ENCODE data around the gene KRT40. TPM values are rescaled to one million over a fixed set of nuclear protein-coding genes. Genes with fewer than 3 reads are reported as not detected.

The KRT40 gene
- total RNA-seq, 2 experiments from 2014 or later = not detected

DNA sequence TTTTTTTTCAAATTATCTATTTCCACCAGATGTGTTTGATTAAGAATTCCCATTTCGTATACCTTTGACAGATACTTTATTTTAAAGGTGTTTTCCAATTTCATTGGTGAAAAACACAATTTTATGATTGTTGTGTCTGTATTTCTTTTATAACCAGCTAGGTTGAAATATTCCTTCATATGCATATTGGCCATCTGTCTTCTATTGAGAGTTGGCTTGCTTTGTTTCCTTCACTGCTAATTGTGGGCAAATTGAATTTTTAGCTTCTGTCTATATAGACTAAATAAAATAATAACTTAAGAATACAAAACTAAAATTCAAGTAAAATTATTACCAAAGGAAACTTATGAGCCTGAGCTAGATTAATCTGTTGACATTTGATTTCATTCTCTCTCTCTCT, 11.0 kb upstream of the KRT40 start:
- ChIA-PET POLR2A (no interaction called here), CTCF (no interaction called here)
- Mint-ChIP-seq H3K9me3 (ENCODE audit: insufficient read depth) (no peaks in the 10 kb centered on the region), H3K27me3 (ENCODE audit: low read depth) (peaks cover 42% of the 10 kb centered on the region), H3K27ac (no peak overlapping the region), H3K4me3 (no peak overlapping the region), H3K36me3 (ENCODE audit: low read depth) (no peaks in the 10 kb centered on the region), H3K4me1 (ENCODE audit: low read depth) (no peaks in the 10 kb centered on the region)
- ATAC-seq = no peak
- DNase-seq = no peak

DNA sequence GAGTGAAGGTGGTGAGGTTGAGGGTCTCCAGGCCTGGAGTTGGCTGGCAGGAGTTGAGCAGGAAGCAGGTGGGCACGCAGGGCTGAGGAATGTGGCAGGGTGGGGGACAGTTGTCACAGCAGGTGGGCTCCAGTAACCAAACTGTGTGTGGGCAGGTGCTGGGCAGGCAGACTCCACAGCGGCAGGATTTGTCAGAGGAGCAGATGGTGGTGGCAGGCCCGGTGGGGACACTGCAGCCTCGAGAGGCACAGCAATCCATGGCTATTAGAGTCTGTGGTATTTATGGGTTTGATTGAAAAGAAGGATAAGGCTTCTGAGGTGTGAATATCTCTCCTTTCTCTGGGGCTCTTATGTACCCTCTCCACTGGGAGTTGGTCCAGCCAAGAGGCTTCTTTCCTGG, 9.7 kb upstream of the KRT40 start, which contains the start of gene KRTAP3-3:
KRTAP3-3 (minus strand) TSS at position 326 of the 400 bp plus-strand sequence; CDS start at position 259, 67 bp downstream.
- Mint-ChIP-seq H3K4me1 (ENCODE audit: low read depth) (no peaks in the 10 kb centered on the region), H3K27me3 (ENCODE audit: low read depth) (peaks cover 41% of the 10 kb centered on the region), H3K4me3 (no peak within 1 kb of the TSS), H3K9me3 (ENCODE audit: insufficient read depth) (no peaks in the 10 kb centered on the region), H3K36me3 (ENCODE audit: low read depth) (no peaks in the 10 kb centered on the region), H3K27ac (no peak within 1 kb of the TSS)
- ChIA-PET POLR2A (no interaction called here), CTCF (no interaction called here)
- DNase-seq (no peak), ATAC-seq (no peak)

DNA sequence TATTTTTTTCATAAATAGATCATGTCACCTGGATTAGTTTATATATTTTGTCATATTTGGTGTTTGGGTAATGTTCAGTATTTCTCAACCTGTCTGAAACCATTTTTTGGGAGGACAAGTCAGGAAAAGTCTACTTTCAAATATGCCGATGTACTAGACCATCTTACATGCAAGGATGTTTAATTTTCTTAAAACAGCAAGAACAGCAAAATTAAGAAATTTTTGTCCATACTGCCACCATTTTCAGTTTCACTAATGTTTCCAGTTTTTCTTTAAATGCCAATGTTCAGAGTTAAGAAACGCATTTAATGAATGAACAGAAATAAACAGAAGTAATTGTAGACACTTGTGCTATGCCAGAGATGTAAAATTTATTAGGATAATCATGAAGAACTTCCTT, 9.0 kb upstream of the KRT40 start:
- H3K27ac Mint-ChIP-seq = no peak overlapping the region
- DNase-seq (no peak), ATAC-seq (no peak)
- H3K27me3 Mint-ChIP-seq (ENCODE audit: low read depth) = peaks cover 43% of the 10 kb centered on the region
- H3K4me3 Mint-ChIP-seq = no peak overlapping the region
- no peaks in the 10 kb centered on the region for H3K36me3 Mint-ChIP-seq (ENCODE audit: low read depth)
- ChIA-PET CTCF (no interaction called here), POLR2A (no interaction called here)
- no peaks in the 10 kb centered on the region for H3K9me3 Mint-ChIP-seq (ENCODE audit: insufficient read depth)
- H3K4me1 Mint-ChIP-seq (ENCODE audit: low read depth) = no peaks in the 10 kb centered on the region

DNA sequence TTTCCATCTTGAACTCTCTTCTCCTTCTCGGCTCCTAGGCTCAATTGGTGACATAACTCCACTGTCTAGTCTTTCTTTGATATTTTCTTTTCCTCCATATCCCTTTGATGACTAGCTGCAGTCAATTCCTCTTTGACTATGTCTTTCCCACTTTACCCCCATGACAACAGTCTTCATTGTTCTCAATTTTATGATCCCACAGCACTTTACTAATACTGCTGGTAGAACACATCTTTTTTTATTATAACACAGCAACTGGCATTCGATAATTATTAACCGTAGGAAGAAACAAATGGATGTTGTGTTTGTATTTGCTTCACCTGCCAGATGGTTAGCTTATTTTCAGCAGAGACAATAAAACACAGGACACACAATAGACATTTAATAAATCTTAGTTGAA, 8.5 kb upstream of the KRT40 start:
- DNase-seq (no peak), ATAC-seq (no peak)
- ChIA-PET POLR2A (no interaction called here), CTCF (no interaction called here)
- no peaks in the 10 kb centered on the region for H3K36me3 Mint-ChIP-seq (ENCODE audit: low read depth)
- peaks cover 39% of the 10 kb centered on the region for H3K27me3 Mint-ChIP-seq (ENCODE audit: low read depth)
- H3K9me3 Mint-ChIP-seq (ENCODE audit: insufficient read depth) = no peaks in the 10 kb centered on the region
- no peak overlapping the region for H3K27ac Mint-ChIP-seq
- no peak overlapping the region for H3K4me3 Mint-ChIP-seq
- H3K4me1 Mint-ChIP-seq (ENCODE audit: low read depth) = no peaks in the 10 kb centered on the region

DNA sequence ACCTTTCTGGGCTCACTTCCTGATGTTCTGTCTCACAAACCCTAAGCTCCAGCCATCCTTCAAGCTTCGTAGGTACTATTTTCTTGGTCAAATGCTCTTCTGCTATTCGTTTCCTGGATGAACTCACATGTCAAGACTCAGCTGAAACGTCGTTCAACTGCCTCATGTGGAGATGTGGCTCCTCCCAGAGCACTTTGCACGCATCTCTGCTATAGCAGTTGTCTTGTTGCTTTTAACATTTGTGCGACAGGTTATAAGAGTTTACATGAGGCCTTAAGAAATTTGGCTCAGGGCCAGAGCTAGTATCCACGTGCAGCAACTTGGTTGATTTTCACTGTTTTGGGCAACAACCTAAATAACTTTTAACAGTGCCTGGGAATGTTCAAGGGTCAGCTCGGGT, 2.8 kb upstream of the KRT40 start:
- no peak for DNase-seq
- POLR2A ChIA-PET = no interaction called here
- H3K36me3 Mint-ChIP-seq (ENCODE audit: low read depth) = no peaks in the 10 kb centered on the region
- H3K27me3 Mint-ChIP-seq (ENCODE audit: low read depth) = peaks cover 32% of the 10 kb centered on the region
- no peak for ATAC-seq
- H3K9me3 Mint-ChIP-seq (ENCODE audit: insufficient read depth) = no peaks in the 10 kb centered on the region
- no peak overlapping the region for H3K4me3 Mint-ChIP-seq
- no peaks in the 10 kb centered on the region for H3K4me1 Mint-ChIP-seq (ENCODE audit: low read depth)
- no peak overlapping the region for H3K27ac Mint-ChIP-seq
- CTCF ChIA-PET = interaction anchor here (0.9 kb wide), 1 partner anchor 679 kb away, joined by 3 read pairs; no protein-coding TSS in a partner anchor

DNA sequence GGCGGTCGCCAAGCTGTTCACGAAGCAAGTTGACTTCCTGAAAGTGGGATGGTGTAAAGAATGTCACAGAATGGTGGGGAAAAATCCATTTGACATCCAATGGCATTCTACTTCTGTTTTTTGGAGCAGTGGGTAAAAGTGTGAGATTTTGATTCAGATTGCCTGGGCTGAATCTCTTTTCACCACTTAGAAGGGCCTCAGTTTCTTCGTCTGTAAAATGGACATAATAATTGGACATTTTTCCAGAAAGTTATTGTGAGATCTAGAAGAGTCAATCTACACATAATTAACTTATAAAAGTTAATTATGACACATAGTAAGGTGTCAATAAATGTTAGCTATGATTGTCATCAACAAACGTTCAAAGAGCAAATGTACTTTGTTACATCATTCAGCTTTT, 3.0 kb downstream of the KRT40 start:
- DNase-seq (no peak), ATAC-seq (no peak)
- Mint-ChIP-seq H3K36me3 (ENCODE audit: low read depth) (no peaks in the 10 kb centered on the region), H3K27ac (no peak overlapping the region), H3K27me3 (ENCODE audit: low read depth) (peaks cover 16% of the 10 kb centered on the region), H3K4me3 (no peak overlapping the region), H3K4me1 (ENCODE audit: low read depth) (no peaks in the 10 kb centered on the region), H3K9me3 (ENCODE audit: insufficient read depth) (no peaks in the 10 kb centered on the region)
- ChIA-PET POLR2A (no interaction called here), CTCF (no interaction called here)

DNA sequence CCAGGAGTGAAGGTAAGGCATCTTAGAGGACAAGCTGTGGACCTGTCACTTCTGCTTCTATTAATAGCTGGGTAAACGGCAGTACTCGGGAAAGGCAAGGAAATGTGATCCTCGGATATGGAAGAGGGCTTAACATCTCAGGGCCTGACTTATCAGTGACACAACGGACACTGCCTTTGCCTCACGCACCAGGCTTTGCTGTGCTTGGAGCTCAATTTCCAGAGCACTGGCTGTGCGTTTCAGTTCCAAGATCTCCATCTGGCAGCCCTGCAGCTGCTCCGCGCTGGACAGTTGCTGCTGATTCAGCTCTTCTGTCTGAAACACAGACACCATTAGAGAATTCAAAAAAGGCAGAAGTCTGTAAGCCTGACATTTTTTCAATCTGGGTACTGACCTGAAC, 3.5 kb downstream of the KRT40 start:
- no peak overlapping the region for H3K27ac Mint-ChIP-seq
- POLR2A ChIA-PET = no interaction called here
- H3K4me1 Mint-ChIP-seq (ENCODE audit: low read depth) = no peaks in the 10 kb centered on the region
- H3K27me3 Mint-ChIP-seq (ENCODE audit: low read depth) = peaks cover 18% of the 10 kb centered on the region
- DNase-seq (no peak), ATAC-seq (no peak)
- H3K36me3 Mint-ChIP-seq (ENCODE audit: low read depth) = no peaks in the 10 kb centered on the region
- no peak overlapping the region for H3K4me3 Mint-ChIP-seq
- no peaks in the 10 kb centered on the region for H3K9me3 Mint-ChIP-seq (ENCODE audit: insufficient read depth)
- CTCF ChIA-PET = no interaction called here

DNA sequence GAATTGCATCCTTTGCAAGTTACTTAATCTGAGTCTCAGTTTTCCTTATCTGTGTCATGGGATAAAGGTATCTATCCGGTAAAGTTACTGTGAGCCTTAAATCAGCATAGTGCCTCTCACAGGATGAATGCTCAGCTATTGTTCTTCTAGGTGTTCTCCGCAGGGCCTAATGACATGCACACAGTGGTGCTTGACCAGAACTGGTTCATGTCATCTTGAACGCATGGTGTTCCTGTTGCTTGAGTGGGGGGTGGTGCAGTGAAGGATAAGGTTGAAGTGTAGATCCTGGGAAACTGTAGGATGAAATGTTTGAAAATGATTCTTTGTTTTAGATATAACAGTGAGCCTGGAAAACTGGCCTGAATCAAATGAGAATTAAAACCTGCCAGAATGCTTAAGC, 4.0 kb downstream of the KRT40 start:
- Mint-ChIP-seq H3K4me3 (no peak overlapping the region), H3K4me1 (ENCODE audit: low read depth) (no peaks in the 10 kb centered on the region), H3K27me3 (ENCODE audit: low read depth) (peaks cover 23% of the 10 kb centered on the region), H3K27ac (no peak overlapping the region), H3K9me3 (ENCODE audit: insufficient read depth) (no peaks in the 10 kb centered on the region), H3K36me3 (ENCODE audit: low read depth) (no peaks in the 10 kb centered on the region)
- ATAC-seq = no peak
- CTCF ChIA-PET = no interaction called here
- POLR2A ChIA-PET = no interaction called here
- no peak for DNase-seq

DNA sequence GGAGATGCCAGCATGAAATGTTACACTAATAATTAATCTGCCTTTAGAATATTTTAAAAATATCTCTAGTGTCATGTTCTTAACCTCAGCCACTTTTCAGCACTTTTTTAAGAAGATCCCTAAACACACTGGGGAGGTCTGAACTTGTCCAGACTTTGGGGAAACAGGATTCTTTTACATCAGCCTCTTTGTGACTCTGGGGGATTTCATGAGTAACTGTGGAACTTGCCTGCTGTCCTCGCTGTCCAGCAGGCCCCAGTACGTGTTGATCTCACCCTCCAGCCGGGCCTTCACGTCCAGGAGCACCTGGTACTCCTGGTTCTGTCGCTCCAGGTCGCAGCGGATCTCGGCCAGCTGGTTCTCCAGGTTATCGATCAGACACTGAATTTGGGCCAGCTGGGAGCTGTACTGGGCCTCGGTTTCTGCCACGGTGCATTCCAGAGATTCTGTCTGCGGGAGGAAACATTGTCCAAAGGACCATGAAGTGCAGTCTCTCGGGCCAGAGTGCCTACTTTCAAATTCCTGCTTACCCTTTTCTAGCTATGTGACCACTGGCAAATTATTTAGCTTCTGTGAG, 5.5 kb downstream of the KRT40 start:
- H3K9me3 Mint-ChIP-seq (ENCODE audit: insufficient read depth) = no peaks in the 10 kb centered on the region
- CTCF ChIA-PET = no interaction called here
- no peak for DNase-seq
- POLR2A ChIA-PET = no interaction called here
- H3K36me3 Mint-ChIP-seq (ENCODE audit: low read depth) = no peaks in the 10 kb centered on the region
- H3K27me3 Mint-ChIP-seq (ENCODE audit: low read depth) = peaks cover 18% of the 10 kb centered on the region
- H3K4me3 Mint-ChIP-seq = no peak overlapping the region
- ATAC-seq = no peak
- no peaks in the 10 kb centered on the region for H3K4me1 Mint-ChIP-seq (ENCODE audit: low read depth)
- H3K27ac Mint-ChIP-seq = no peak overlapping the region

DNA sequence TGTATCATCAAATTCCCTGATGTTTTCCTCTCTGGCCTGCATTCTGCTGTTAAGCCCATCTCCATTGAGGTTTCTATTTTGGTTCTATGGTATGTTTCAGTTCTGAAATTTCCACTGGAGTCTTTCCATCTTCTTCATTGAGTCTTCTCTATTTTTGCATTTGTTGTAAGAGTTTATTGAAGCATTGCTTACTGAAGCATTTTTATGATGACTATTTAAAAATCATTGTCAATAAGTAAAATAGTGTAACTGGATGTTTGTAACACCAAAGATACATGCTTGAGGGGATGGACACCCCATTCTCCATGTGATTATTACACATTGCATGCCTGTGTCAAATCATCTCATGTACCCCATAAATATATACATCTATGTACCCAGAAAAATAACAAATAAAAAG, 8.6 kb downstream of the KRT40 start:
- Mint-ChIP-seq H3K27me3 (ENCODE audit: low read depth) (peaks cover 22% of the 10 kb centered on the region), H3K27ac (no peak overlapping the region), H3K36me3 (ENCODE audit: low read depth) (no peaks in the 10 kb centered on the region), H3K9me3 (ENCODE audit: insufficient read depth) (no peaks in the 10 kb centered on the region), H3K4me3 (no peak overlapping the region), H3K4me1 (ENCODE audit: low read depth) (no peaks in the 10 kb centered on the region)
- POLR2A ChIA-PET = no interaction called here
- CTCF ChIA-PET = no interaction called here
- ATAC-seq = no peak
- no peak for DNase-seq

DNA sequence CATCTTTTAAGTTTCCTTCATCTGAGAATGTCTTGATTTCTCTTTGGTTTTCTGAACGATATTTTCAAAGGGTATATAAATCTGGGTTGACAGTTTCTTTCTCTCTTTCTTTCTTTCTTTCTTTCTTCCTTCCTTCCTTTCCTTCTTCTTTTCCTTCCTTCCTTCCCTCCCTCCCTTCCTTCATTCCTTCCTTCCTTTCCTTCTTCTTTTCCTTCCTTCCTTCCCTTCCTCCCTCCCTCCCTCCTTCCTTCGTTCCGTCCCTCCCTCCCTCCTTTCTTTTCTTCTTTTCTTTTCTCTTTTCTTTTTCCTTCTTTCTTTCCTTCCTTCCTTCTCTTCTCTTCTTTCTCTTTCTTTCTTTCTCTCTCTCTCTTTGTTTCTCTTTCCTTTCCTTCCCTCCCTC, 9.8 kb downstream of the KRT40 start:
- ATAC-seq (no peak), DNase-seq (no peak)
- H3K9me3 Mint-ChIP-seq (ENCODE audit: insufficient read depth) = no peaks in the 10 kb centered on the region
- POLR2A ChIA-PET = no interaction called here
- CTCF ChIA-PET = no interaction called here
- H3K4me3 Mint-ChIP-seq = no peak overlapping the region
- no peak overlapping the region for H3K27ac Mint-ChIP-seq
- H3K4me1 Mint-ChIP-seq (ENCODE audit: low read depth) = no peaks in the 10 kb centered on the region
- no peaks in the 10 kb centered on the region for H3K36me3 Mint-ChIP-seq (ENCODE audit: low read depth)
- peaks cover 22% of the 10 kb centered on the region for H3K27me3 Mint-ChIP-seq (ENCODE audit: low read depth)

DNA sequence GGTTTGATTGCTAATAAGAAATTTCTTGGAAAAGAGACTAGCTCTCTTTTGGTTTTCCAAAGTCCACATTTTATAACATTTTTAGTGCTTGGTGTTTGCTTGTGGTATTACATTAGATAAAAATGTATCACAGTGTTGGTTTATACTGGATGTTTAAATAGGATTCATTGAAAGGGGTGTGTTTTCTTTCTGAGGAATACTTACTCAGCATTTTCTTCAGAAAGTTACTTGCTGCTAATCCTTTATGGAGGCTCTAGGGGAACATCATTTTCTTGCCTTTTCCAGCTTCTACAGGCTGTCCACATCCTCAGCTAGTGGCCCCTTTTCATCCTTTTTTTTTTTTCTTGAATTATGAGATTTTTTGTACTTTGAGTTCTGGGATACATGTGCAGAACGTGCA, 16.5 kb downstream of the KRT40 start:
- no peak overlapping the region for H3K27ac Mint-ChIP-seq
- peaks cover 11% of the 10 kb centered on the region for H3K27me3 Mint-ChIP-seq (ENCODE audit: low read depth)
- no peaks in the 10 kb centered on the region for H3K4me1 Mint-ChIP-seq (ENCODE audit: low read depth)
- no peak for DNase-seq
- no peaks in the 10 kb centered on the region for H3K9me3 Mint-ChIP-seq (ENCODE audit: insufficient read depth)
- H3K4me3 Mint-ChIP-seq = no peak overlapping the region
- CTCF ChIA-PET = interaction anchor here (1.3 kb wide), 1 partner anchor 355 kb away, joined by 3 read pairs; no protein-coding TSS in a partner anchor
- POLR2A ChIA-PET = no interaction called here
- ATAC-seq = no peak
- H3K36me3 Mint-ChIP-seq (ENCODE audit: low read depth) = no peaks in the 10 kb centered on the region

DNA sequence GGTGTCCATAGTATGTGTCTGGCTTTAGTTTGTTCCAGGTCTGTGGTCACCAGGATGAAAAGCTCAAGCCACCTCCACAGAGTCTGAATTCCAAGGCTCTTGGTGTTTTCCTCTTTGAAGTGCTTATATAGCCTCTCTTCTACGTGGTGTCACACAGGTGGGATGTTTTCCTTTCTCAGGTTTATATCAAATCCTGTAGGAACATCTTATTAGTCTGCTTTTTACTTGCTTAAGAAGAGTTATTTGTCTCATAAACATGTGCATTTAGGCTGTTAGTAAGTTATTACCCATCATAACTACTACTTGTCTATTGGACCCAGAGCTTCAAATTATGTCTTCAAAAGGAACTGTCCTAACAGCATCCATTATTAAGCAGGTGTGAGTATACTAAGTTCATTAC, 17.3 kb downstream of the KRT40 start, which contains the start of gene KRT39:
KRT39 (minus strand) TSS at position 101 of the 400 bp plus-strand sequence; CDS start at position 9, 92 bp downstream.
- Mint-ChIP-seq H3K27me3 (ENCODE audit: low read depth) (peaks cover 7% of the 10 kb centered on the region), H3K4me3 (no peak within 1 kb of the TSS), H3K4me1 (ENCODE audit: low read depth) (no peaks in the 10 kb centered on the region), H3K36me3 (ENCODE audit: low read depth) (no peaks in the 10 kb centered on the region), H3K27ac (no peak within 1 kb of the TSS), H3K9me3 (ENCODE audit: insufficient read depth) (no peaks in the 10 kb centered on the region)
- ChIA-PET CTCF (interaction anchor here (1.3 kb wide), 1 partner anchor 355 kb away, joined by 3 read pairs; no protein-coding TSS in a partner anchor), POLR2A (no interaction called here)
- DNase-seq = no peak
- no peak for ATAC-seq

Measured in activated CD8-positive, alpha-beta T cell treated with anti-CD3 and anti-CD28 coated beads, Interleukin-2, amount 10 ng/mL, durations not matched to agents 7 days and 5 days (primary cell).